ENCODE measurements around the gene RFT1.

RFT1 gene

GRCh38 chr3:53131096-53131495 lies 861 bp upstream of the RFT1 start:
- Histone ChIP-seq H3K9me3 (ENCODE audit: control insufficient read depth, insufficient read depth, low read length) (no peaks in the 10 kb centered on the region), H3K27ac (ENCODE audit: low read depth, low read length) (peak overlapping the region; percentile 65), H4K20me1 (ENCODE audit: control insufficient read depth, insufficient read depth, low read depth, low read length) (no peaks in the 10 kb centered on the region), H3F3A (ENCODE audit: control insufficient read depth, insufficient read depth) (no peaks in the 10 kb centered on the region), H3K36me3 (ENCODE audit: control insufficient read depth, low read length) (peaks cover 29% of the 10 kb centered on the region), H3K27me3 (ENCODE audit: control insufficient read depth, low read length) (no peaks in the 10 kb centered on the region), H3K79me2 (ENCODE audit: control insufficient read depth, low read length) (peaks cover 46% of the 10 kb centered on the region), H3K9me2 (replicated peaks; ENCODE audit: control insufficient read depth, low read length) (no peaks in the 10 kb centered on the region), H3K4me2 (ENCODE audit: low read length) (peak overlapping the region; percentile 89), H3K4me3 (ENCODE audit: low read length) (peak overlapping the region; percentile 92), H3K4me1 (ENCODE audit: control insufficient read depth, low read length) (peaks cover 32% of the 10 kb centered on the region)
- TF ChIP-seq EZH2phosphoT487 (IDR thresholded peaks at IDR 0.05; ENCODE audit: borderline replicate concordance, low read length) = no peak
- TF ChIP-seq, protein P1, sequence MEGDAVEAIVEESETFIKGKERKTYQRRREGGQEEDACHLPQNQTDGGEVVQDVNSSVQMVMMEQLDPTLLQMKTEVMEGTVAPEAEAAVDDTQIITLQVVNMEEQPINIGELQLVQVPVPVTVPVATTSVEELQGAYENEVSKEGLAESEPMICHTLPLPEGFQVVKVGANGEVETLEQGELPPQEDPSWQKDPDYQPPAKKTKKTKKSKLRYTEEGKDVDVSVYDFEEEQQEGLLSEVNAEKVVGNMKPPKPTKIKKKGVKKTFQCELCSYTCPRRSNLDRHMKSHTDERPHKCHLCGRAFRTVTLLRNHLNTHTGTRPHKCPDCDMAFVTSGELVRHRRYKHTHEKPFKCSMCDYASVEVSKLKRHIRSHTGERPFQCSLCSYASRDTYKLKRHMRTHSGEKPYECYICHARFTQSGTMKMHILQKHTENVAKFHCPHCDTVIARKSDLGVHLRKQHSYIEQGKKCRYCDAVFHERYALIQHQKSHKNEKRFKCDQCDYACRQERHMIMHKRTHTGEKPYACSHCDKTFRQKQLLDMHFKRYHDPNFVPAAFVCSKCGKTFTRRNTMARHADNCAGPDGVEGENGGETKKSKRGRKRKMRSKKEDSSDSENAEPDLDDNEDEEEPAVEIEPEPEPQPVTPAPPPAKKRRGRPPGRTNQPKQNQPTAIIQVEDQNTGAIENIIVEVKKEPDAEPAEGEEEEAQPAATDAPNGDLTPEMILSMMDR (IDR thresholded peaks at IDR 0.05; ENCODE audit: low read depth, low read length, poor library complexity, severe bottlenecking) = no peak

DNA sequence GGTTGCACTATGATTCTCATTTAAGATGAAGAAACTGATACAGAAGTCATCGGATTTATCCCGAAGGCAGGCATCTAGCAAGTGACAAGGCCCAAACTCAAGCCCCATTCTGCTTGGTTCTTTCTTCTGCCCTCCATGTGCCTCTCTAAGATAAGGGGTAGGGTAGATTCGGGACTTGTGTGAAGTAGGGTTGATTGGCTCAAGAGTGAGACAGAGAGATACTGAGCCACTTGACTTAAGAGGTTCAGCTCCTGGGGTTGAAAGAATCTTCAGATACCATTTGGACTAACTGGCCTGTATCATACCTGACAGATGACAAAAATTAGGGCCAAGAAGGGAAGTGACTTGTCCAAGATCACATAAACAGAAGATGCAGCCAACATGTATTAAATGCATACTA lies 891 bp downstream of the RFT1 start:
- Histone ChIP-seq H3K27me3 (ENCODE audit: control insufficient read depth, low read length) (no peaks in the 10 kb centered on the region), H3K9me2 (replicated peaks; ENCODE audit: control insufficient read depth, low read length) (no peaks in the 10 kb centered on the region), H3K4me3 (ENCODE audit: low read length) (peak overlapping the region; percentile 92), H3K4me1 (ENCODE audit: control insufficient read depth, low read length) (peaks cover 26% of the 10 kb centered on the region), H3K9me3 (ENCODE audit: control insufficient read depth, insufficient read depth, low read length) (no peaks in the 10 kb centered on the region), H3K4me2 (ENCODE audit: low read length) (peak overlapping the region; percentile 89), H3F3A (ENCODE audit: control insufficient read depth, insufficient read depth) (no peaks in the 10 kb centered on the region), H3K27ac (ENCODE audit: low read depth, low read length) (0 out of 2 replicates have a peak overlapping the region, but pooled peaks have one; percentile 65), H4K20me1 (ENCODE audit: control insufficient read depth, insufficient read depth, low read depth, low read length) (no peaks in the 10 kb centered on the region), H3K36me3 (ENCODE audit: control insufficient read depth, low read length) (peaks cover 46% of the 10 kb centered on the region), H3K79me2 (ENCODE audit: control insufficient read depth, low read length) (peaks cover 46% of the 10 kb centered on the region)
- no peak for TF ChIP-seq EZH2phosphoT487 (IDR thresholded peaks at IDR 0.05; ENCODE audit: borderline replicate concordance, low read length)
- TF ChIP-seq, protein P1 (IDR thresholded peaks at IDR 0.05; ENCODE audit: low read depth, low read length, poor library complexity, severe bottlenecking) = no peak

DNA sequence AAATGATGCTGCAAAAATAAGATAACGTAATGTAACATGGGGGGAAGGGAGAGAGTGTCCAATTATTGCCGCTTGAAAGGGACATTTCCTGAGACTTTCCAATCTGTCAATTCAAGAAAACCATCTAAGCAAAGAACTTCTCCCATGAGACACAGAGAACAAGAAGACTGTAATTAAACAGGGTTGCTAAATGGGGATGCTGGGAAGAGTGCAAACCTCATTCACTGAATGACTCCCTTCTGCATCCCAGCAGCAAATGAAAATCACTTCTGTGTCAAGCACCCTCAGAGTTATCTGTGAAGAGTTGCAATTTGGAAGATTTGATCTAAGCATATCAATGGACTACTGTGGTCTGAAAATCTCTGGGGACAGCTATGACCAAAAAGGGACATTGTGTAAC lies 3.6 kb downstream of the RFT1 start:
- H3K9me2 ChIP-seq (replicated peaks; ENCODE audit: control insufficient read depth, low read length) = no peaks in the 10 kb centered on the region
- no peaks in the 10 kb centered on the region for H3K27me3 ChIP-seq (ENCODE audit: control insufficient read depth, low read length)
- peaks cover 46% of the 10 kb centered on the region for H3K79me2 ChIP-seq (ENCODE audit: control insufficient read depth, low read length)
- no peak overlapping the region for H3K4me2 ChIP-seq (ENCODE audit: low read length)
- peaks cover 23% of the 10 kb centered on the region for H3K4me1 ChIP-seq (ENCODE audit: control insufficient read depth, low read length)
- no peaks in the 10 kb centered on the region for H3K9me3 ChIP-seq (ENCODE audit: control insufficient read depth, insufficient read depth, low read length)
- H3K4me3 ChIP-seq (ENCODE audit: low read length) = no peak overlapping the region
- peaks cover 71% of the 10 kb centered on the region for H3K36me3 ChIP-seq (ENCODE audit: control insufficient read depth, low read length)
- no peaks in the 10 kb centered on the region for H3F3A ChIP-seq (ENCODE audit: control insufficient read depth, insufficient read depth)
- TF ChIP-seq, protein P1 (IDR thresholded peaks at IDR 0.05; ENCODE audit: low read depth, low read length, poor library complexity, severe bottlenecking) = no peak
- no peak for TF ChIP-seq EZH2phosphoT487 (IDR thresholded peaks at IDR 0.05; ENCODE audit: borderline replicate concordance, low read length)
- no peak overlapping the region for H3K27ac ChIP-seq (ENCODE audit: low read depth, low read length)
- no peaks in the 10 kb centered on the region for H4K20me1 ChIP-seq (ENCODE audit: control insufficient read depth, insufficient read depth, low read depth, low read length)

Measured in DOHH2 (cell line).